Activated T-helper 9 cell treated with anti-CD3 and anti-CD28 coated beads, Interleukin-2, amount 50 U/mL, for 16 hours (primary cell): ENCODE measurements around the gene ERAL1.
"Not testable (repeated sequence)": the region's sequence is repeated elsewhere in the genome, so short reads cannot be mapped to it uniquely, and the experiment has no call there.

ENCODE experiments used
- DNase-seq: peaks from one replicate; pipeline ENCODE4 v3.0.0-alpha.2; 2020; ENCODE audit warnings: low read depth

Gene ERAL1

DNA sequence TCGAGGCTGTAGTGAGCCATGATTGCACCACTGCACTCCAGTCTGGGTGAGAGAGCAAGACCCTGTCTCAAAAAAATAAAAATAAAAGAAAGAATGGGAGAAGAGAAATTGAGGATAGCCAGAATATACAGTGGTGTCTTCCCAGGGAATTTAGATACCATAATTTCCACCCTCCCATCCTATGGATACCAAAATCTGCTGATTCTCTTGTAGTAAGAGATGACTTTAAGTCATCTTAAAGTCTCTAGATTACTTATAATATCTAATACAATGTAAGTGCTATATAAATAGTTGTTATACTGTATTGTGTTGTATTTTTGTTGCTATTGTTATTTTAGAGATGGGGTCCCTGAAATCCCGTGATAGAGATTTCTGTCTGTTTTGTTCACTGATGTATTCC is 1.5 kb upstream of the ERAL1 start:
- DNase-seq: no peak

DNA sequence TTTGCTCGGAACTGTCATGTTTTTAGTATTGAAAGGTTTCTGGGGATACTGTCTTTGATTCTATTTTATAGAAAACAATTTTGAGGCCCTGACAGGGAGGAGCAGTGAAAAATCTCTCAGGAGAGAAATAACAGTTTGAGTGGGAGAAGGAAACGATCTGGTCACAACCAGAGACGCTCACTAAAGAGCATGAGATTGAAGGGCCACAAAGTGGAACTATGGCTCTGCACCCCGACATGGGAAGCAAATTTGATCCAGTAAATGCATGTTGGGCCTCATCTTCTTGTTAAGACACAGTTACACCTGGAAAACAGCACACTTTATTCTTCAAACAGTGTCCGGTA is 492 bp downstream of the ERAL1 start:
- DNase-seq: no peak

DNA sequence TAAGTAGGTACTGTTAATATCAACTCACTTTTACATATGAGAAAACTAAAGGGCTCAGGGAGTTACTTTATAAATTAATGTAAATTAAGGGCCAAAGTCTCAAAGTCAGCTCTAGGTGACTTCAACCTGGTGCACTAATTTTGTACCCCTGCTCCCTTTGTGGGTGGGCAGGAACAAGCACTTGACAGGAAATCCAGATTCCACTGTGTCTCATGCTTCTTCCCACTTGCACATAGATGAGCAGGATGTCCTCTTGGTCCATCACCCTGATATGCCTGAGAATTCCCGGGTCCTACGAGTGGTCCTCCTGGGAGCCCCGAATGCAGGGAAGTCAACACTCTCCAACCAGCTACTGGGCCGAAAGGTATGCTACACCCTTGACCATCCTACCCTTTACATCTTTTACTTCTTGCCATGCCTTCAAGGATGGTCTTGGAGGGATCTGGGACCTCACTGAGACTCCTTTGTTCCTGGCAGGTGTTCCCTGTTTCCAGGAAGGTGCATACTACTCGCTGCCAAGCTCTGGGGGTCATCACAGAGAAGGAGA is 1.3 kb downstream of the ERAL1 start:
- DNase-seq: no peak

DNA sequence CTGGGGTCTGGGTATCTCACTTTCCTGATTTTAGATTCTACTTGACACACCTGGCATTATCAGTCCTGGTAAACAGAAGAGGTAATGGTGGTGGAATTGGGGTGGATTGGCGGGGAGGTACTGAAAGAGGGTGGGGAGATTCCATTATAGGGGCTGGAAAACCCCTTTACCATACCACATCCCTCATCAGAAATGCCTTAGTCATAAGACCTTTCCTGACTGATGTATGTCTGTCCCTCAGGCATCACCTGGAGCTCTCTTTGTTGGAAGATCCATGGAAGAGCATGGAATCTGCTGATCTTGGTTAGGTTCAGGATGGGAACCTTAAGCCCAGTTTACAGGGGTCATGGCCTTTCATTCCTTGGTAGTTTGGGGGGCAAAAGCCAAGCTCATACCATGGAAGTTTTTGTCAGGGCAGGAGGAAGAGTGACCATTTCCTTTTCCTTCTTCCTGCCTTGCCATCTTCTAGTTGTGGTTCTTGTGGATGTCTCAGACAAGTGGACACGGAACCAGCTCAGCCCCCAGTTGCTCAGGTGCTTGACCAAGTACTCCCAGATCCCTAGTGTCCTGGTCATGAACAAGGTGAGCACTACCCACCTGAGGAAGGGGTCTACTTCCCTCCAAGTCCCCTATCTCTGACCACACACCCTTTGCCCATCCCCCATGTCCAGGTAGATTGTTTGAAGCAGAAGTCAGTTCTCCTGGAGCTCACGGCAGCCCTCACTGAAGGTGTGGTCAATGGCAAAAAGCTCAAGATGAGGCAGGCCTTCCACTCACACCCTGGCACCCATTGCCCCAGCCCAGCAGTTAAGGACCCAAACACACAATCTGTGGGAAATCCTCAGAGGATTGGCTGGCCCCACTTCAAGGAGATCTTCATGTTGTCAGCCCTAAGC is 3.3 kb downstream of the ERAL1 start:
- DNase-seq: no peak

DNA sequence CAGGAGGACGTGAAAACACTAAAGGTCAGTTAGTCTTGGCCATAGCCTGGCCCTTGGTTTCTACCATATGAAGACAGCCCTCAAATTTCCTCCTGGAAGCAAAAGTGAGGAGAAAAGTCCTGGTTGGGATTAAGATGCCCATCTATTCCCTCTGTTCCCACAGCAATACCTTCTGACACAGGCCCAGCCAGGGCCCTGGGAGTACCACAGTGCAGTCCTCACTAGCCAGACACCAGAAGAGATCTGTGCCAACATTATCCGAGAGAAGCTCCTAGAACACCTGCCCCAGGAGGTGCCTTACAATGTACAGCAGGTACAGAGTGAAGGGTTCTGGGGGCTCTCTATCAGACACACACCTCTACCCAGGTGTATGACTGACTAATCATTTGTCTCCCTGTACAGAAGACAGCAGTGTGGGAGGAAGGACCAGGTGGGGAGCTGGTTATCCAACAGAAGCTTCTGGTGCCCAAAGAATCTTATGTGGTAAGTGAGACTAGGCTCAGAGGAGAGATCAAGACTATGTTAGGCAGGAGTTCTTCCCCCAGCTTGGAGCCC is 4.1 kb downstream of the ERAL1 start:
- DNase-seq: no peak

DNA sequence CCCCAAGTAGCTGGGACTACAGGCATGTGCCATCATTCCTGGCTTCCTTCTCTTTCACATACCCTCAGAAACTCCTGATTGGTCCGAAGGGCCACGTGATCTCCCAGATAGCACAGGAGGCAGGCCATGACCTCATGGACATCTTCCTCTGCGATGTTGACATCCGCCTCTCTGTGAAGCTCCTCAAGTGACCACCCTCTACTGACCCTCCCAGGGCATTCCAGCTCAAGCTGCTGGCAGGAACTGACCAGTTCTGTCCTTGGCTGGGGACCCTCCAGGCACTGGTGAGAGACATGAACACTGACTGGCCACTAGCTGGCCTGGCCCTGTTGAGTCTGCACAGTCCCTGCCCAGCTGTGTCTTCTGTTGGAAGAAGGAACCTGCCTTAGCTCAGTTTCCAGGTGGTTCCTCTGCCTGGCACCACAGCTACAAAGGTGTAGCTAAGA is 5.6 kb downstream of the ERAL1 start:
- DNase-seq: no peak

DNA sequence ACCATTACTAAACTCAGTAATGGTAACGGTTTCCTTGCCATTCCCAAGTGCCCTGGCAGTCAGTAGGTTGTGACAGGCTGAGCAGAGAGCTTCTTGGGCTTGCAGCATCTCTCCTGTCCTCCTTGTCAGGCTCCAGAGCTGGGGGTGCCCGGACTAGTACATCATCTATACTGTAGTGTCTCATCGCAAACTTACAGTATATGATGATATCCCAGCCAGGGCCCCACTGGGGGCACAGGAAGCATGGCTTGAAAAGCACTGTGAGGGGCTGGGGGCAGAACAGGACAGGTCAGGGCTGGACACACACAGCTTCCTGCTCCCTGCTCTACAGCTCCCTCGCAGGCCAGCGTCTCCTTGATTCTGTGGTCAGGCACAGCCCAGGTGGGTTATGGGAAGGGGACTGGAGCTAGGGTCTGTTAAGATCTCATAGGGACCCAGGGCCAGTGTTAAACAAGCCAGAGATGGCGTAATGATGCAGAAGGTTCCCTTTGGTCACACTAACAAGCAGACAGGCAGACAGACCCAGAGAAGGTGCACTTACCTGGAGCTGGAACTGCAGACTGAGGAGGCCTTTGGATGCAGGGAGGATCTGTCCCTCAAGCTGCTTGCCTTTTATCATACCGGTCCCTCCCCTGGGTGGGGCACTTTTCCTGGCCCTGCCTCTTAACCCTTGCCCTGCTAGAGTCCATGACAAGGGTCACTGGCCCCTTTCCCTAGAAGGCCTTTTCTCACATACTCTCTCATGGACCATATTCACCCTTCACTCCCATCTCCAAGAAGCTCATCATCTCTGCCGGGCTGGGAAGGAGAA is 6.8 kb downstream of the ERAL1 start:
- no peak for DNase-seq

DNA sequence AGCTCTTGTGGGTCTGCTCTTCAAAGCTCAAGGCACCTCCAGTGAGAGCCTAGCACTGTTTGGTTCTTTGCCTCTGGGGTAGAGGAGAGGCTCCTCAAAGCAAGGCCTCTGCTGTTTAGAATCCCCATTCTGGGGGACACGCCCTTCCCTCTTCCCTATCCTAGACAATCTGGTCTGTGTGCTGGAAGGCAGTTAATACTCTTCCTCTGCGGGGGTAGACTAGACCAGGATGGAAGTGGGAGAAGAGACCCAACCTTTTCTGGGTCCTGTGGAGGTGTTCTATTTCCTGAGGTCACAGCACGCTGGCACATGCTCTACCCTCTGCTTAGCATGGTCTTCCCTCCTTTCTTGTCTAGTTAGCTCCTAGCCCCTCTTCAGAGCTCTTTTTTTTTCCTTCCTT is 7.7 kb downstream of the ERAL1 start:
- DNase-seq: no peak

DNA sequence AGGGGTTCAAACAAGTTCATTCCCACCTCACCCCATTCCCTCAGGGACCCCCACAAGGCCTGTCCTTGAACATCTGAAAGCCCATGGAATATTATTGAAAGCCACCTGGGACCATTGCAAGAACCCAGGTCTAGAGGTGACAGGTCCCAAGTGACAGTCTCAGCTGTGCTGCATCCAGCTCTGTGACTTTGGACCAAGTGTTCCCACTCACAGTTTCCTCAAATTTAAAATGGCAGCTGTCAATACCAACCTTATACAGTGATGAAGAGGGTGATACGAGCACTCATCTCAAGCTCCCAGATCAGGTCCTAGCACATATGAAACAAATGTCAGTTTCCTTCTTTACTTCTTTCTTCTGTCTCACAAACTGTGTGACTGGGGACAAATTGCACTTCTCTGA is 9.1 kb downstream of the ERAL1 start:
- no peak for DNase-seq

DNA sequence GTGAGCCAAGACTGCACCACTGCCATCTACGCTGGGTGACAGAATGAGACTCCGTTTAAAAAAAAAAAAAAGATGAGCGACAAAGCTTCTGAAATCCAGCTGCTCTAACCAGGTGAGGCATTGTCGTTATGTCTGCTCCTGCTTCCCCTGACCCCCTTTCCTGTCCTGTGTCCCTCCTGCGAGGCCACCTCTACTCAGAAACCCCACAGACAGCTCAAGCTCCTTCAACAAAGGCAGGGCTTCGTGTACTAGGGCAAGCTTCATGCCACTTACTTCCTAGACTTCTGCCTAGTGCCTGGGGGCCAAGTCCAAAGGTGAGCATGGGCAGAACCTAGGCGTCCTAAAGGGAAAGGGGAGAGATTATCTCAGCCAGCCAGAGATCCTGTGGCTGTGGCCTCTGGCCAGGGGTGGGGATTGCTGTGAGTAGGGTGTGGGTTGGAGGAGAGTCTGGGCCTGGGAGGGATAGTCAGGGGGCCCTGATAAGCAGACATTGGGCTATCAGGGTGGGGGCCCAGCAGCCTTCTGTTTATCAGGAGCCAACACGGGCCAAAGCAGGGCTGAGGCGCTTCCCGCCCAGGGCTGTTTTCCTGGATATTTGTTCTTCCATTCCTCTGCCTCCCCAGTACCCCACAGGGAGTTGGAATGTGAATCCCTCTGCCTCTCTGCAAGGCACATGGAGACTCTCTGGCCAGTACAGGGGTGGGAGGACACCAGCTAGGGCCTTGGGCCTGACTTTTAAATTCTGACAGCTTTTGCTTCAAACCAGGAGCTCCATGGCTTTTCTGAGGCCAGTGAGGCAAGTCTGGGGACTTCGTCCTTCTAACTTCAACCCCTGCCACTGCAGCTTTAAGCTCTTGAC is 10.4 kb downstream of the ERAL1 start:
- no peak for DNase-seq

DNA sequence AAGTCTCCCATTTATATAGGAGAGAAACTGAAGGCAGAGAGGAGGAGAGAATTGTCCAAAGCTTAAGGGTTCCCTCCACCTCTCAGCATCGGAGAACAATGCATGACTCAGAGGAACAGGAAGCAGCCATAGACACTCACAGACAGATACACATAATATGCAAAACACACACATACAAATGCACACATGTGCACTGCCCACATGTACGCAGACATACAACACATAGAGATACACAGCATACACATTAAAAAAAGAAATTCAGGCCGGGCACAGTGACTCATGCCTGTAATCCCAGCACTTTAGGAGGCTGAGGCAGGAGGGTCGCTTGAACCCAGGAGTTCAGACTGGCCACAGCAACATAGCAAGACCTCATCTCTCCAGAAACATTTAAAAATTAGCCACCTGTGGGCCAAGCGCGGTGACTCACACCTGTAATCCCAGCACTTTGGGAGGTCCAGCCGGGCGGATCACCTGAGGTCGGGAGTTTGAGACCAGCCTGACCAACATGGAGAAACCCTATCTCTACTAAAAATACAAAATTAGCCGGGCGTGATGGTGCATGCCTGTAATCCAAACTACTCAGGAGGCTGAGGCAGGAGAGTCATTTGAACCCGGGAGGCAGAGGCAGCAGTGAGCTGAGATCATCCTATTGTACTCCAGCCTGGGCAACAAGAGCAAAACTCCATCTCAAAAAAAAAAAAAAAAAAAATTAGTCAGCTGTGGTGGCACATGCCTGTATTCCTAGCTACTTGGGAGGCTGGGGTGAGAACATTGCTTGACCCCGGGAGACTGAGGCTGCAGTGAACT is 11.3 kb downstream of the ERAL1 start:
- DNase-seq: no peak

DNA sequence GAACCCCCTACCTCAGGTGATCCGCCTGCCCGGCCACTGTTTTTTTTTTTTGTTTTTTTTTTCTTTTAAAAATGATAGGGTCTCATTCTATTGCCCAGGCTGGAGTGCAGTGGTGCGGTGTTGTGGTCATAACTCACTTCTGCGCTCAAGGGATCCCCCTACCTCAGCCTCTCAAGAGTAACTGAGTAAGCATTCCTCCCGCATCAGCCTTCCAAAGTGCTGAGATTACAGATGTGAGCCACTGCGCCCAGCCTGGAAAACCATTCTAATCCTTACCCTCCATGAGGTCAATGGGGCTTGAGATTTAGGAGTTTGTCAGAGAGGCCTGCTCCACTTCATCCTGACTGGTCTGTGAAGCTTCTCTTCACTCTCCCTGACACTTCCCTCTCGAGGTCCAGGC is 12.5 kb downstream of the ERAL1 start:
- no peak for DNase-seq

DNA sequence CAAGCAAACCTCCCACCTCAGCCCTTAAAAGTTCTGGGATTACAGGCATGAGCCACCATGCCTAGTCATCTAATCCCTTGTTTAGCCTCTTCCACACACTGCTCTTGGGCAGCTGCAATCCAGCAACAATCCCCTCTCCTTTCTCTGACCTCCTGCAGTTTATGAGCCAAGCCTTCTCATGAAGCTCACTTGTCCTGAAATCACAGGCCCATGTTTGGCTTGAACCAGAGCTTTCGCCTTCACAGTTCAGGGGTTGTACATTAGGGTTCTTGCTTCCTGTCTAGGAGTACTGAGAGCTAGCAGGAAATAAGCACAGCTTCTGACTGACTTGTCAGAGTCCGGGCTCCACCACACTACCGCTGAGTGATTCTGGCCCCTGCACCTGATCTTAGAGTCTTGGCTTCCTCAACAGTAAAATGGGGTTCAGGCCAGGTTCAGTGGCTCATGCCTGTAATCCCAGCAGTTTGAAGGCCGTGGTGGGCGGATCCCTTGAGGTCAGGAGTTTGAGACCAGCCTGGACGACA is 16.3 kb downstream of the ERAL1 start:
- DNase-seq: no peak

DNA sequence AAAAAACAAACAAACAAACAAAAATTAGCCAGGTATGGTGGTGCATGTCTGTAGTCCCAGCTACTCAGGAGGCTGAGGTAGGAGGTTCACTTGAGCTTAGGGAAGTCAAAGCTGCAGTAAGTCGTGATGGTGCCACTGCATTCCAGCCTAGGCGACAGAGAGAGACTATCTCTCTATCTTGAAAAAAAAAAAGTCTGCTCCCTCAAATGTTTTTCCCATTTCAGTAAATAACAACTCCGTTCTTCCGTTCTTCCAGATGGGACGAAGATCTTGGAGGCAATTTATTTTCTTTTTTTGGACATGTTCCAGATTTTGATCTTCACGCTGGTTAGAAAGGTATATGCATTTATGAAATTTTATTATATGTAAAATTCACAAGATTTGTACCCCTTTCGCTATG is 19.0 kb downstream of the ERAL1 start:
- no peak for DNase-seq

DNA sequence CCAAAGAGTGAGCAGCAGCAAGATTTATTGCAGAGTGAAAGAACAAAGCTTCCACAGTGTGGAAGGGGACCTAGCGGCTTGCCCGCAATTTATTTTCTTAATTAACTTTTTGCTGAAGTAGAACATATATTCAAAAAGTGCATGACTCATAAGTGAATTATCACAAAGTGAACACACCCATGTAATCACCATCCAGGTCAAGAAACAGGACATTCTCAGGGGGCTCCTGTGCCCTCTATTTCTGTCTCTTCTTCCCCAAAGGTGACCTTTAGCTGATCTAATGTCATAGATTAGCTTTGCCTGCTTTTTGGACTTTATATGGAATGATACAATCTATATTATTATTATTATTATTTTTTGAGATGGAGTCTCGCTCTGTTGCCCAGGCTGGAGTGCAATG is 19.9 kb downstream of the ERAL1 start:
- DNase-seq: no peak

DNA sequence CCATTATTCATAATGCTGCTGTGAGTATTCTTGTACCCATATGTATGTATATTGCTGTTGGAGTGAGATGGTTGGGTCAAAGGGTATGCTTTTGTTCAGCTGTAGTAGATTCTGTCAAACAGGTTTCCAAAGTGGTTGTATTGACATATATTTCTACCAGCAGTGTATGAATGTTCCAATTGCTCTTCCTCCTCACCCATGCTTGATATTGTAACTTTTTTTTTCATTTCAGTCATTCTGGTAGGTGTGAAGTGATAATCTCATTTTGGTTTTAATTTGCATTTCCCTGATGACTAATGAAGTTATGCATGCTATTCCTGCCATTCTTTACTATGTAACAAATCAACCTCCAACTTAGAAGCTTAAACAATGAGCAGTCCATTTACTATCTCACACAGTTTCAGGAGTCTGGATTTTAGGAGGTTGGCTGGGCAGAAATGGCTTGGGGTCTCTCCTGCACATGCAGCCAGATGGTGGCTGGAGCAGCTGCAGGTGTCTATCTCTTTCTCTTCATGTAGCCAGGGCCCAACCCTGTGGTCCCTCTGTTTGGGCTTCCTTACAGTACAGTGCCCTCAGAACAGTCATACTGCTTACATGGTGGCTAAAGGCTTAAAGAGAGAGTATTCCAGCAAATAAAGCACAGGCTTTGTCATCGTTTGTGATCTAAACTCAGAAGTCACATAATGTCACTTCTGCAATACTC is 21.2 kb downstream of the ERAL1 start:
- no peak for DNase-seq

DNA sequence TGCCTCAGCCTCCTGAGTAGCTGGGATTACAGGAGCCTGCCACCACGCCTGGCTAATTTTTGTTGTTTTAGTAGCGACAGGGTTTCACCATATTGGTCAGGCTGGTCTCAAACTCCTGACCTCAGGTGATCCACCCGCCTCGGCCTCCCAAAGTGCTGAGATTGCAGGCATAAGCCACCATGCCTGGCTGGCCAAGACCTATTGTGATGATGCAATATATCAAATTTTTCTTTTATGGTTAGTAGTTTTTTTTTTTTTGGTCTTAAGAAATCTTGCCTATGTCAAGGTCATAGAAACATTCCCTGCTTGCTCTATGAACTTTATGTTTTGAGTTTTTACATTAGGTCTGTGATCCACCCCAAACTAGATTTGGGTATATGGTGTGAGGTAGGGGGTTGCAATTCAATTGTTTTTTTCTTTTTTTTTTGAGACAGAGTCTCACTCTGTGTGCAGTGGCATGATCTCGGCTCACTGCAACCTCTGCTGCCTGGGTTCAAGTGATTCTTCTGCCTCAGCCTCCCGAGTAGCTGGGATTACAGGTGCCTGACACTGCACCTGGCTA is 22.4 kb downstream of the ERAL1 start:
- not testable (repeated sequence) for DNase-seq

DNA sequence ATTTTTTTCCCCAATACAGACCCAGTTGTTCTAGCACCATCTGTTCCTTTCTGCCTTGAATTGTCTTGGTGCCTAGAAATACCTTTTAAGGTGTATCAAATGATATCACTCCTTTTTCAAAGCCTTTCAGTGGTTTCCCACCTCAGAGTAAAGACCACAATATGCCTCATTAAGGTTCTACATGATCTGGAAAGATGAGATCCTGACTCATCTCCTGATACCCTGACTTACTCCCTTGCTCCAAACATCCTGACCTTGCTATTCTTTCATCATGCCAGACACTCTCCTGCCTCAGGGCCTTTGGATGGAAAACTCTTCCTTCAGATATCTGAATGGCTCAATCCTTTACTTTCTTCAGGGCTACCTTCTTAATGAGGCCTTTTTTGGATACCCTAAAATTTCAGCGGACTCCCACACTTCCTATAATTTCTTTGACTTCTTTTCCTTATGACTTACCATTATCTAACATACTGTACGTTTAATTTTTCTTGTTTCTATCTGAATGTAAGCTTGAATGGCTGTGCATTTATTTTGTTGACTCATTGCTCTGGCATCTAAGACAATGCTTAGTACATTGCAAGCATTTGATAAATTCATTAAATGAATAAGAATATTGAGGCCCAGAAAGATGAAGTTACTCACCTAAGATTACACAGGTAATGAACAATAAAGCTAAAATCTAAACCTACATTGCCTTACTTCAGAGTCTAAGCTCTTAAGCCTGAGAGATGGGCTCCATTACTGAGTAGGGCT is 23.5 kb downstream of the ERAL1 start:
- DNase-seq: no peak

DNA sequence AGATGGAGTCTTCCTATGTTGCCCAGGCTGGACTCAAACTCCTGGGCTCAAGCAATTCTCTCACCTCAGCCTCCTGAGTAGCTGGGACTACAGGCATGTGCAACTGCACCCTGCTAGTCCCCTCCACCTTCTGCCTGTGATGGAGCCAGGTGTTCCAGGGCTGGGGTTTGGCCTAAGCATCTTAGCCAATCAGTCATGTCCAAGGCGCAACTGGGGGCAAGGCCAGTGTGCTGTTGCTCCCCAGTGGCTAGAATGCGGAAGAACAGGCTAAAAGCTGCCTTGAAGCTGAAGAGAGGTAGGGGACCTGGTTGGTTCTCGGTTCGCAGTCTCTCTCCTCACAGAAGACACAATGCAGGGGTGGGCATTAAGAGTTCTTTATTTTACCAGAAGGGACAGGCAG is 24.2 kb downstream of the ERAL1 start:
- DNase-seq: no peak
